ENCODE measurements around the gene IL6.

DNA sequence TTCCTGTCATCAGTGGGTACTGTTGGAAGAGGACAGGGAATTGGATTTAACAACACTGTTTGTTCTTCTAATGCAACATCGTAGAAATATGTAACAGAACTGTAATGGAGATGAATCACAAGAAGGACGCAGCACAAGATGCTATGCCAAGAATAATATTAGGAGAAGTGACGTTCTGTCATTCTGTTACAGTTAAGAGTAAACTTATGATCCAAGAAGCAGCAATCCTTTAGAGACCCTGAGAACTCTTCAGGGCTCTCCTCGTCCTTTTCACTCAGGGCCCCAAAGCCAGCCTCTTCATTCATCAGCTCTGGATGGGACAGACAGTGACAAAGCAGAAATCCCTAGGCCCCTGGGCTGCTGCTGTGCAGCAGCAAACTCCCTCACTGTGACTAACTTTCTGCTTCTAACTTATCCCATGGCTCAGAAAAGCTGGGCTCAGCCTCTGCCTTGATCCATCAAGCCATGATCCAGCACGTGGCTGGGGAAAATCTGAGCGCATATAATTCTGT lies 8.7 kb upstream of the IL6 start:
- TF ChIP-seq CTCF (IDR thresholded peaks at IDR 0.05) (no peak), EZH2 (IDR thresholded peaks at IDR 0.05; ENCODE audit: borderline replicate concordance, insufficient read depth, low read depth, low read length, poor library complexity, severe bottlenecking) (no peak)

All from B cell (primary cell).